Motor neuron (in vitro differentiated cells): ENCODE data around the gene SMARCA5. TPM values are rescaled to one million over a fixed set of nuclear protein-coding genes. Genes with fewer than 3 reads are reported as not detected.

Source experiments
- ATAC-seq, 8 experiments: fragments of 200-7000 bp; cut with Tn5 transposase; replicated peaks in 6 of 8; 2 replicates each; pipeline ENCODE4 v1.8.0; 2021; ENCODE audit warnings: mild to moderate bottlenecking in 8 of 8, moderate library complexity in 8 of 8
- H3K27ac ChIP-seq, 2 donors: fragments of 250-450 bp; sonication (Bioruptor Pico); 2 replicates each; pipeline ENCODE4 v1.9.0; 2021; ENCODE audit warnings: antibody characterized with exemption in 2 of 2, mild to moderate bottlenecking in 2 of 2, moderate library complexity in 1 of 2
- H3K4me1 ChIP-seq, 2 donors: fragments of 250-450 bp; sonication (Bioruptor Pico); replicated peaks in 1 of 2; 2 replicates each; pipeline ENCODE4 v1.6.1; 2021; ENCODE audit warnings: antibody characterized with exemption in 2 of 2, mild to moderate bottlenecking in 2 of 2, moderate library complexity in 1 of 2
- H3K4me3 ChIP-seq, 5 donors: fragments of 250-450 bp; sonication (Bioruptor Pico); 2 replicates each; pipeline ENCODE4 v1.9.0; 2021; ENCODE audit warnings: antibody characterized with exemption in 5 of 5, mild to moderate bottlenecking in 5 of 5, moderate library complexity in 4 of 5
- WGBS, 10 experiments: fragments of 450-650 bp; shearing (Covaris generic); methylation state at CpG; one replicate each; pipeline ENCODE4 v1.0.0; 2022; 5-methylcytosine and 5-hydroxymethylcytosine counted together
- in situ Hi-C, 9 experiments: fragments of 400-800 bp; cut with MboI; loops; one replicate each; pipeline ENCODE4 v1.15.0; 2021; ENCODE audit warnings: low sequenced_read_pairs in 9 of 9, low pct_unique_long_range_greater_than_20kb in 2 of 9; ENCODE audit not compliant: unreplicated experiment in 9 of 9
- total RNA-seq, 8 experiments: library from RNA; unstranded; fragments of 300-600 nt; gene quantifications; 2 replicates each; pipeline versions ENCODE4 v1.2.3 to v1.2.4, GENCODE V29; 2022

Gene SMARCA5, protein sequence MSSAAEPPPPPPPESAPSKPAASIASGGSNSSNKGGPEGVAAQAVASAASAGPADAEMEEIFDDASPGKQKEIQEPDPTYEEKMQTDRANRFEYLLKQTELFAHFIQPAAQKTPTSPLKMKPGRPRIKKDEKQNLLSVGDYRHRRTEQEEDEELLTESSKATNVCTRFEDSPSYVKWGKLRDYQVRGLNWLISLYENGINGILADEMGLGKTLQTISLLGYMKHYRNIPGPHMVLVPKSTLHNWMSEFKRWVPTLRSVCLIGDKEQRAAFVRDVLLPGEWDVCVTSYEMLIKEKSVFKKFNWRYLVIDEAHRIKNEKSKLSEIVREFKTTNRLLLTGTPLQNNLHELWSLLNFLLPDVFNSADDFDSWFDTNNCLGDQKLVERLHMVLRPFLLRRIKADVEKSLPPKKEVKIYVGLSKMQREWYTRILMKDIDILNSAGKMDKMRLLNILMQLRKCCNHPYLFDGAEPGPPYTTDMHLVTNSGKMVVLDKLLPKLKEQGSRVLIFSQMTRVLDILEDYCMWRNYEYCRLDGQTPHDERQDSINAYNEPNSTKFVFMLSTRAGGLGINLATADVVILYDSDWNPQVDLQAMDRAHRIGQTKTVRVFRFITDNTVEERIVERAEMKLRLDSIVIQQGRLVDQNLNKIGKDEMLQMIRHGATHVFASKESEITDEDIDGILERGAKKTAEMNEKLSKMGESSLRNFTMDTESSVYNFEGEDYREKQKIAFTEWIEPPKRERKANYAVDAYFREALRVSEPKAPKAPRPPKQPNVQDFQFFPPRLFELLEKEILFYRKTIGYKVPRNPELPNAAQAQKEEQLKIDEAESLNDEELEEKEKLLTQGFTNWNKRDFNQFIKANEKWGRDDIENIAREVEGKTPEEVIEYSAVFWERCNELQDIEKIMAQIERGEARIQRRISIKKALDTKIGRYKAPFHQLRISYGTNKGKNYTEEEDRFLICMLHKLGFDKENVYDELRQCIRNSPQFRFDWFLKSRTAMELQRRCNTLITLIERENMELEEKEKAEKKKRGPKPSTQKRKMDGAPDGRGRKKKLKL
- total RNA-seq: 100 to 1,000 TPM in 1 of 8 experiments, 10 to 100 TPM in 7; 47.2 to 101 (median 67.9) TPM

DNA sequence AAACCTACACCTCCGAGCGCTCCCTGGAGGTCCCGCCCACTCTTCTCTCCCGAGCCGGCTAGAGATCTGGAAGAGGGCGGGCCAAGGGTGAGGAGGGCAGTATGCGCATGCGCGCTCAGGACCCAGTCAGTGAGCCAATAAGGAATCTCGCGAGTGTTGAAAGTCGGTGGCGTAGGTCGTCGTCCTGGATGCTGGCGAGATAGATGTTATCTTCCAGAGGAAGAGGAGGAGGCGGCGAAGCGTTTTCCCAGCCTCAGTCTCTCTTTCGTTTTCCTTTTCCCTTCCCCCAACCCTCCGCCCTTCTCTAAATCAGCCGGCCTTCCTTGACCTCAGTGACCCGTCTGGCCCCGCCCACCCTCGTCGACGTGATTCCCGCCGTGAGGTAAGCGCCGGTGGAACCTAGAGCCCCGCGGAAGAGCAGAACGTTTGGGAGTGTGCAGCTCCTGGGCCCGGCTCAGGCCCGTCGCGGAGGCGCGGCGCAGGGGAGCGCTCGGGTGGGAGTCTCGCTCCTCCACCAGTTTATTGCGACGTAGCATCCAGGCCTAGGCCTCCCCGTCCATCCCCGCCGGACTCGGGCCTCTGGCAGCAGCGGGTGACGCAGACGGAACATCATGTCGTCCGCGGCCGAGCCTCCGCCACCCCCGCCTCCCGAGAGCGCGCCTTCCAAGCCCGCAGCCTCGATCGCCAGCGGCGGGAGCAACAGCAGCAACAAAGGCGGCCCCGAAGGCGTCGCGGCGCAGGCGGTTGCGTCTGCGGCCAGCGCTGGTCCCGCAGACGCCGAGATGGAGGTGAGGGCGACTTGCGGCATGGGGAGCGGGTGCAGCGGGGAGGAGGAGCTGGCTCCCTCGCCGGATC, at the start of gene SMARCA5:
Gene SMARCA5, plus strand, starts transcription at position 389 of the 855 bp plus-strand sequence. Its CDS starts 223 bp downstream, at position 612.
- WGBS, 10 experiments: 0% methylated on average over 5 to 42 of the region's 86 CpGs; no CpG with 5 or more reads in 8 of the 10 experiments
- Histone ChIP-seq H3K27ac (peak within 1 kb of the TSS; percentile 93 to 98), H3K4me3 (peak within 1 kb of the TSS; percentile 69 to 95 (median 84)), H3K4me1 (peaks cover 9 to 23% of the 10 kb centered on the region in 2 donors)
- peak; percentile 78 to 94 (median 92) for ATAC-seq
- in situ Hi-C loops: no loop called here

GRCh38 chr4:143473334-143474126, 40.0 kb upstream of the SMARCA5 start:
- ATAC-seq: no peak
- in situ Hi-C loops: no loop called here
- H3K4me3 ChIP-seq: no peak overlapping the region
- H3K27ac ChIP-seq: no peak overlapping the region
- no peaks in the 10 kb centered on the region for H3K4me1 ChIP-seq
- whole genome bisulfite sequencing, 10 experiments: 75 to 100% (median 100%) methylated on average over 1 of the region's 1 CpG; no CpG with 5 or more reads in 4 of the 10 experiments

DNA sequence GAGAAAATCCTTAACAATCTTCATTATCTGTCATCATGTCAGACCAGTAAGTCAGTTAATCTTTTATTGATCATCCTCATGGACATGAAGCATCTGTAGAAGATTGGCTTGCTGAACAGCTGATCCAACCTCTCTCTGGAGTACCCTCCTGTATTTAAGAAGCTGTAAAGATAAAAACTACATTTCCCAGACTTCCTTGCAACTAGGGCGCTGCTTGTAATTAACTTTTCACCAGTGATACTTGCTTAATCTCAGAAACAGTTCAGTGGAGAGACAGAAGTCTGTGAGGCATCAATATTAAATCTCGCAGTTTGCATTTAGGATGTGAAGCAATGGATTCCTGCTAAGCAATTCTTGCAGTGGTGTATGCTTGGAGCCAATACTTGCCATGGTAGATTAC, 36.0 kb upstream of the SMARCA5 start:
- no peak overlapping the region for H3K27ac ChIP-seq
- no peak for ATAC-seq
- in situ Hi-C loops: loop anchor here in 4 of 9 experiments (25.0 kb wide), 2 partner anchors 265 to 290 kb away; partner anchors contain the start of gene USP38 (in 1 of the 4)
- no peaks in the 10 kb centered on the region for H3K4me1 ChIP-seq
- 60 to 100% (median 76%) methylated on average over 1 to 2 of the region's 2 CpGs; no CpG with 5 or more reads in 3 of the 10 experiments for WGBS, 10 experiments
- no peak overlapping the region for H3K4me3 ChIP-seq

- ATAC-seq: no peak
- in situ Hi-C loops: loop anchor here in 5 of 9 experiments (10.0 to 25.0 kb wide), 3 partner anchors 269 to 294 kb away; partner anchors contain the start of gene USP38 (in 1 of the 5)
- 28 to 92% (median 70%) methylated on average over 2 to 3 of the region's 3 CpGs for WGBS, 10 experiments
- no peak overlapping the region for H3K27ac ChIP-seq
- H3K4me3 ChIP-seq: no peak overlapping the region
- no peaks in the 10 kb centered on the region for H3K4me1 ChIP-seq
Observed at GRCh38 chr4:143481361-143481760, 32.1 kb upstream of the SMARCA5 start.

GRCh38 chr4:143482840-143483239, 30.7 kb upstream of the SMARCA5 start:
- Histone ChIP-seq H3K4me3 (no peak overlapping the region), H3K27ac (no peak overlapping the region), H3K4me1 (no peaks in the 10 kb centered on the region)
- in situ Hi-C loops: loop anchor here in 5 of 9 experiments (10.0 to 25.0 kb wide), 3 partner anchors 271 to 296 kb away; partner anchors contain the start of gene USP38 (in 1 of the 5)
- peak in 3 of 8 experiments; percentile 64 to 82 (median 72) for ATAC-seq
- WGBS, 10 experiments: 0 to 70% (median 4%) methylated on average over 1 of the region's 1 CpG; no CpG with 5 or more reads in 2 of the 10 experiments

- 60 to 100% (median 100%) methylated on average over 1 of the region's 1 CpG; no CpG with 5 or more reads in 3 of the 10 experiments for WGBS, 10 experiments
Observed at GRCh38 chr4:143486314-143486713, 27.2 kb upstream of the SMARCA5 start.

DNA sequence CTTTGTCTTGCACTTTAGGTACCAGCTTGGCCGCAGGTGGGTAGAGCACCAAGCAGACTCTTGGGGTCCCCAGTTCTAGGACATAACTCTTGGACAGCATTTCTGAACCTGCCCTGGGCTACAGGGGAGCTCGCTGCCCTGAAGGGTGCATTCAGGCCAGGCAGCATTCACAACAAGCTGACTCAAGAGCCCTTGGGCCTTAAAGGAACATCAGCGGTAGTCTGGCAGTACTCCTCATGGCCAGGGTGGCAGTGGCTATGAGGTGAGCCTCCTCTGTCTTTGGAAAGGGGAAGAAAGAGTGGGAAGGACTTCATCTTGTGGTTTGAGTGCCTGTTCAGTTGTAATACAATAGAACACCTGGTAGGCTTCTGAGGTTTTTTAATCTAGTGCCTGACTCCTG, 24.8 kb upstream of the SMARCA5 start:
- Histone ChIP-seq H3K4me1 (no peaks in the 10 kb centered on the region), H3K4me3 (no peak overlapping the region), H3K27ac (no peak overlapping the region)
- WGBS, 10 experiments: 69 to 100% methylated on average over 2 of the region's 3 CpGs; no CpG with 5 or more reads in 8 of the 10 experiments
- in situ Hi-C loops: loop anchor here in 5 of 9 experiments (10.0 to 25.0 kb wide), 3 partner anchors 276 to 301 kb away; partner anchors contain the start of gene USP38 (in 1 of the 5)
- ATAC-seq: peak in 3 of 8 experiments; percentile 37 to 62 (median 38)

More at GRCh38 chr4:143486314-143486713, 27.2 kb upstream of the SMARCA5 start:
- in situ Hi-C loops: loop anchor here in 5 of 9 experiments (10.0 to 25.0 kb wide), 3 partner anchors 274 to 299 kb away; partner anchors contain the start of gene USP38 (in 1 of the 5)
- no peaks in the 10 kb centered on the region for H3K4me1 ChIP-seq
- H3K27ac ChIP-seq: no peak overlapping the region
- H3K4me3 ChIP-seq: no peak overlapping the region
- ATAC-seq: no peak

DNA sequence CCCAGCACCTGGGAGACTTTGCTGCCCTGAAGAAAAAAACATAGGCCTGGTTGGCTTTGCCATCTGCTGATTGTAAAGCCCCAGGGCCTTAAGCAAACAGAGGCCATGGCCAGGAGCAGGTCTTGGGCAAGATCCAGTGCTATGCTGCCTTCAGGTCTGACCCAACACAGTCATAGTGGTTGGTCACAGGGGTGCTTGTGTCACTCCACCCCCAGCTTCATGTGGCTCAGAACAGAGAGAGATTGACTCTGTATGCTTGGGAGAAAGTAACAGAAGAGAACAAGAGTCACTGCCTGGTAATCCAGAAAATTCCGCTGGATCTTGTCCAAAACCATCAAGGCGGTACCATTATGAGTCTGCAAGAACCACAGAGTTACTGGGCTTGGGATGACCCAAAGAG, 24.4 kb upstream of the SMARCA5 start:
- ATAC-seq: peak in 3 of 8 experiments; percentile 21 to 60 (median 33)
- in situ Hi-C loops: loop anchor here in 5 of 9 experiments (10.0 to 25.0 kb wide), 3 partner anchors 277 to 302 kb away; partner anchors contain the start of gene USP38 (in 1 of the 5)
- WGBS, 10 experiments: 100% methylated on average over 1 to 2 of the region's 2 CpGs; no CpG with 5 or more reads in 5 of the 10 experiments
- H3K4me3 ChIP-seq: no peak overlapping the region
- no peaks in the 10 kb centered on the region for H3K4me1 ChIP-seq
- no peak overlapping the region for H3K27ac ChIP-seq

- Histone ChIP-seq H3K4me3 (no peak overlapping the region), H3K4me1 (no peaks in the 10 kb centered on the region), H3K27ac (no peak overlapping the region)
- WGBS, 10 experiments: 31 to 100% (median 90%) methylated on average over 1 to 7 of the region's 8 CpGs; no CpG with 5 or more reads in 1 of the 10 experiments
- in situ Hi-C loops: loop anchor here in 4 of 9 experiments (25.0 kb wide), 2 partner anchors 286 to 311 kb away; partner anchors contain the start of gene USP38 (in 1 of the 4)
- ATAC-seq: no peak
Observed at GRCh38 chr4:143498021-143498420, 15.5 kb upstream of the SMARCA5 start.

GRCh38 chr4:143502231-143502630, 11.3 kb upstream of the SMARCA5 start:
- H3K27ac ChIP-seq: no peak overlapping the region
- no peak for ATAC-seq
- no peaks in the 10 kb centered on the region for H3K4me1 ChIP-seq
- in situ Hi-C loops: no loop called here
- no peak overlapping the region for H3K4me3 ChIP-seq
- WGBS, 10 experiments: 25 to 100% (median 88%) methylated on average over 1 of the region's 1 CpG; no CpG with 5 or more reads in 6 of the 10 experiments

GRCh38 chr4:143506031-143506430, 7.5 kb upstream of the SMARCA5 start:
- no peak for ATAC-seq
- in situ Hi-C loops: no loop called here
- WGBS, 10 experiments: 71 to 100% (median 93%) methylated on average over 1 of the region's 1 CpG; no CpG with 5 or more reads in 6 of the 10 experiments
- Histone ChIP-seq H3K27ac (no peak overlapping the region), H3K4me1 (no peaks in the 10 kb centered on the region), H3K4me3 (no peak overlapping the region)
